GM21526 (cell line): ENCODE data around the gene PGGHG.
"Not testable (repeated sequence)": the region's sequence is repeated elsewhere in the genome, so short reads cannot be mapped to it uniquely, and the experiment has no call there.

Source experiments
- ATAC-seq: cut with Tn5 transposase; IDR thresholded peaks from one replicate; pipeline ENCODE4 v1.9.1; 2021; ENCODE audit warnings: moderate library complexity; ENCODE audit not compliant: unreplicated experiment, low FRiP score

The PGGHG gene

DNA sequence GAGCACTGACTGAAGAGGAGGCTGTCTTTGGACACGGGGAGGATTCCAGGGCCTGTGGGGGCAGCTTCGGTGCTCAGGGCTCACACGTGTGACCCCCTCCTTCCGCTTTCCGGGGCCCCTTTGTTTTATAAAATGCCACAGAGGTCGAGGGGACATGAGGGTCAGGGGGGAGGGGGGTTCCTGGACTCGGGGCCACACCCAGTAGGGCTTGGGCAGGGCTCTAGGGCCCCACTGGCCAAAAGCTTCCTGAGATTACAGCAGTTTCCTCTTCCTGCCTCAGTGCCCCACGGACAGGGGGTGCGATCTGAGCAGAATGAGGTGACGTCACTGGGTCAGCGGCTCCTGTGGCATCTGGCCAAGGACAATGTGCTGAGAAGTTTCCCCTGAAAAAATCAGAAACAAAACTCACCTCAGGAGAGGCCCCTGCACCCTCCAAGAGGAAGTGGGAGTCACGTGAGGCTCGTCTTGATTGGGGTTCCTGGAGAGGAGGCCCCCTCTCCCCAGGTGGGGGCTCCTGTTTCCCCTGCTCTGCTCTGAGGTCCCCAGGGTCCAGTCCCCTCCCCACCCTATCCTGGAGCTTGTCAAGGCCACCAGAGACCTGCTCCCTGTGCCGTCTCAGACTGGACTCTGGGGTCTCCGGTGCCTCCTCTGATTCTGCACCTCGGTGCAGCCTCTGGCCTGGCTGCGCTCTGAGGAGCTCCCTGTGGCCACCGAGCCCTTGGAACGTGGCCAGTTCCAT lies 38.1 kb downstream of the PGGHG start:
- peak; percentile 66 for ATAC-seq

- no peak for ATAC-seq
Observed at GRCh38 chr11:327581-327923, 38.6 kb downstream of the PGGHG start.

DNA sequence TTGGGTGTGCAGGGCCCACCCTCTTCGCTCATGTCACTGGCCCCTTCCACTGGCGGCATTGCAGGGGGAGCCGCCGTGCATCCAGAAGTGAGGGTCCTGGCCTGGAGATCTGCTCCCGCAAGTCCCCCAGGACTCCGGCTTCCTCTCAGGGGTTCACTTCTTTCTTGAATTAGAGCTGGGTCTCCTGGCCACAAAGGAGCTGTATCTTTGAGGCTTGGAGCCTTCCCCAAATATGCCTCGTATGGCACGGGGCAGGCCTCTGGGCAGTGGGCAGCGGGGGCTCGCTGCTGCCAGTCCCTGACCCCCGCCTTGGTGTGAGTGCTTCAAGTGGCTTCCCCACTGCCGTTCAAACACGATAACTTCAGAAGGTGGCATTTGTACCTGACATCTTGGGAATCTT lies 39.1 kb downstream of the PGGHG start:
- no peak for ATAC-seq

GRCh38 chr11:328516-329100 lies 39.7 kb downstream of the PGGHG start:
- ATAC-seq, result not testable (repeated sequence)

- ATAC-seq, result no peak
Observed at GRCh38 chr11:329886-330253, 40.9 kb downstream of the PGGHG start.

- ATAC-seq, result no peak
Observed at GRCh38 chr11:330307-330693, 41.4 kb downstream of the PGGHG start.

- no peak for ATAC-seq
Observed at GRCh38 chr11:330694-331357, 41.9 kb downstream of the PGGHG start.

DNA sequence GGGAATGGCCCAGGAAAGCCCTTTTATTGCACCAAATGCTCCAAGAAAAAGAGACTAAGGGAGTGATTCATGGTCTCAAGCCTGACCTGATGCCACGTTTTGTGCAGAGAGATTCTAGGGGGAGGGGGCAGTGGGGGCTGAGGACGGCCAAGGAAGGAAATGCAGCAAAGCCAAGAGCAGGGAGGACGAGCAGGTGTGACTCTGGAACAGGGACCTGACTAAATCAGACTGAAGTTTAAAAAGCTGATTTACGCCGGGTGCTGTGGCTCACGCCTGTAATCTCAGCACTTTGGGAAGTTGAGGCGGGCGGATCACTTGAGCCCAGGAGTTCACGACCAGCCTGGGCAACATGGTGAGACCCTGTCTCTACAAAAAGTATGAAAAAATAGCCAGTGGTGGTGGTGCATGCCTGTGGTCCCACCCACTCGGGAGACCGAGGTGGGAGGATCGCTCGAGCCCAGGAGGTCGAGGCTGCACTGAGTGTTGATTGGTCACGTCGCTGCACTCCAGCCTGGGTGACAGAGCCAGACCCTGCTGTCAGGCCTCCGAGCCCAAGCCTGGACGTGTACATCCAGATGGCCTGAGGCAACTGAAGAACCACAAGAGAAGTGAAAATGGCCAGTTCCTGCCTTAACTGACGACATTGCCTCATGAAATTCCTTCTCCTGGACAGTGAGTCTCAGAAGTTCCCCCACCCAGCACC lies 42.6 kb downstream of the PGGHG start:
- no peak for ATAC-seq

DNA sequence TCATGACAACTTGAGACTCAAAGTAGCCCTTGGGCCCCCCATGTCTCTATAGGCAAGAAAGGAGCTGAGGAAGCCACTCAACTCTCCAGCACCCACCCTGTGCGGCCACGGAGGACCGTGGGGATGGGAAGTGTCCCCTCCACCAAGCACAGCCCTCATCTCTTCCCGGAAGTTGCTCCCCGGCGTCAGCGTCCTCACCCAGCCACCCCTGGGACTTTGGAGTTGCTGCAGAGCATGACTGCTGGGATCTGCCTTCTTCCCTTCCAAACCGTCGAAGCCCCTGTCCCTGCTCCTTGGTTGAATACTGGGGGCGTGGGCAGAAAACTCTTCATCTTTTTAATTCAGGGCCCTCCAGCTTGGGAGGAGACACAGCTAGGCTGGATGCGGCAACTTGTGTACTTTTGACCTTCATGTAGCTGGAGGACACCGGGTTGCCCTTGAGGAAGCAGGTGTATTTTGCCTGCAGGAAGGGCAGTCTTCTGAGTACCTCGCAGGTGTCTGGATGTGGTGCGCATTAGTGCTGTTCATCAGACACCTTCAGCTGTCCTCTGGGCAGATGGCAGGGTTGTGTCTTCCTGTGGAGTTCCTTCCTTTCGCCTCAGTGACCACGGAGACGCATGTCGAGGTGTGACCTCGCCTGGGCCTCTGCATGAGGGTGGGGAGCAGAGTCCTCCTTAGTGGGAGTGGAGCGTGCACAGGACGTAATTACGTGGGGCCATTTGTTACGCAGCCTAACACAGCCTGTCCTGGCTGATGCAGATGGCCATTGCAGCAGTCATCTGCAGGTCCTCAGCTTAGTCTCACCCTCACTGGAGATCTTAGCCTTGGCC lies 43.9 kb downstream of the PGGHG start:
- no peak for ATAC-seq

GRCh38 chr11:333616-334263 lies 44.8 kb downstream of the PGGHG start:
- not testable (repeated sequence) for ATAC-seq

- ATAC-seq, result no peak
Observed at GRCh38 chr11:334264-334994, 45.5 kb downstream of the PGGHG start.

- ATAC-seq, result no peak
Observed at GRCh38 chr11:335779-336658, 47.1 kb downstream of the PGGHG start.

- no peak for ATAC-seq
Observed at GRCh38 chr11:336659-337198, 47.8 kb downstream of the PGGHG start.

DNA sequence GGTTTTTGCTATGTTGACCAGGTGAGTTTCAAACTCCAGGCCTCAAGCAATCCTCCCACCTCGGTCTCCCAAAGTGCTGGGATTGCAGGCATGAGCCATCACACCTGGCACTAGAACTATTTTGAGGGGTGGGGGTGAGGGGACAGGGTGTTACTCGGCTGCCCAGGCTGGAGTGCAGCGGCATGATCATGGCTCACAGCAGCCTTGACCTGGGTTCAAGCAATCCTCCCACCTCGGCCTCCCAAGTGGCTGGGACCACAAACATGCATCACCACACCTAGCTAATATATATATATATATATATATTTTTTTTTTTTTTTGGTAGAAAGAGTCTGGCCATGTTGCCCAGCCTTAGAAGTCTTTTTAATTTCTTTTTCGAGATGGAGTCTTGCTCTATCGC lies 48.8 kb downstream of the PGGHG start:
- no peak for ATAC-seq

DNA sequence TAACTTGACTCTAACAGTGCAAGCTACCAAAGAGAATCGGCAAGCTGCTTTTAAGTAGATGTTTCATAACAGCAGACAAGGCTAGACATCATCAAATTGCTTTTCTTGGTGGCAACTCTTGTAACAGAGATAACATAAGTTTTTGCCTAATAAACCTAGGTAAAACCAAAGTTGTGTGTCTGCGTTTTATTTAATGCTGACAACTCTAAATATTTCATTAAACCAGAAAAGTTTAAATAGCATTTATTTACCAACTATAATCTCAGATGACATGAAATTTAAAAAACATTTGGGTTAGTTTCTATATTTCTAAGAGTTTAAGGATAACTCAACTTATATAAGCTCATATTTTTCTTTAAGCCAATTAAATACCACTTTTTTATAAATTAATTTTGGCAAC lies 51.0 kb downstream of the PGGHG start:
- ATAC-seq, result no peak

- no peak for ATAC-seq
Observed at GRCh38 chr11:340539-341512, 51.9 kb downstream of the PGGHG start.

DNA sequence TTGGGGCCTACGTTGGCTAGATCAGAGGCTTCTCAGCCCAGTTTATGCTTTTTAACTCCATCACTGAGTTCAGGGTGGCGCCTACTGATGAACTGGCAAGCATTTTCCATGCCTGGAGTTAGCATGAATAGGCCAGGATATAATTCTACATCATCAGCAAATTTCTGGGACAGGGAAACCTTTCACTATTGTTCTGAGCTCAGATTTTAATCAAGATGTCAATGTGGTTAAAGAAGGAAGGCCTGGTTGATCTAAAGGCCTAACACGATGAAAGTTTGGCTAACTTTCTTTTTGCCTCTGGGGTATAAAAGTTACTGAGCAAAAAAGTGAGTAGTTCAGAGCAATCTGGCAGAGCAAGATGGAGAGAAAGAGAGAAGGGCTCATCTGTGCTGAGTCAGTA lies 53.4 kb downstream of the PGGHG start:
- ATAC-seq, result no peak
